PC-9 (cell line): ENCODE results near the gene USH1C. TPM values are rescaled to one million over a fixed set of nuclear protein-coding genes. Genes with fewer than 3 reads are reported as not detected.

Experiments
- BruUV-seq: library from RNA; stranded (reverse); fragments of 400-500 nt; replicated peaks from 2 replicates; lab custom pipeline; 2021; lab: Mats Ljungman, UMichigan
- CTCF ChIA-PET: fragments of 300-600 bp; sonication (Branson Sonifier 250); formaldehyde crosslinking; loops from one replicate; lab custom pipeline; 2022; ENCODE audit warnings: antibody characterized with exemption; lab: Charles Lee
- POLR2A ChIA-PET: fragments of 300-600 bp; sonication (Branson Sonifier 250); formaldehyde crosslinking; loops from one replicate; lab custom pipeline; 2022; ENCODE audit warnings: antibody characterized with exemption; ENCODE audit not compliant: unreplicated experiment; lab: Charles Lee
- DNase-seq, 2 experiments: peaks; one replicate each; pipeline versions ENCODE4 v3.0.0 to v3.0.0-alpha.2; 2015 to 2022; ENCODE audit warnings: mixed read lengths in 1 of 2
- H2AFZ ChIP-seq: fragments of 200-600 bp; sonication (generic); 2 replicates; pipeline ENCODE4 v1.8.1; 2017; ENCODE audit warnings: antibody characterized with exemption
- H3F3A ChIP-seq: fragments of 200-600 bp; sonication (generic); 2 replicates; pipeline ENCODE4 v1.8.1; 2017; ENCODE audit warnings: antibody characterized with exemption, mild to moderate bottlenecking, low read depth; ENCODE audit not compliant: insufficient read depth
- H3K27ac ChIP-seq: fragments of 200-600 bp; sonication (generic); 2 replicates; pipeline ENCODE4 v1.6.1; 2016; ENCODE audit warnings: mixed run types
- H3K27me3 ChIP-seq: fragments of 200-600 bp; sonication (generic); 2 replicates; pipeline ENCODE4 v1.6.1; 2016; ENCODE audit warnings: low read depth, mixed run types; ENCODE audit not compliant: insufficient read depth
- H3K36me3 ChIP-seq: fragments of 200-600 bp; sonication (generic); 2 replicates; pipeline ENCODE4 v1.6.1; 2016; ENCODE audit warnings: low read depth, mixed run types
- H3K4me1 ChIP-seq: fragments of 200-600 bp; sonication (generic); replicated peaks from 2 replicates; pipeline ENCODE4 v1.6.1; 2016; ENCODE audit warnings: mixed run types; ENCODE audit not compliant: insufficient read depth
- H3K4me2 ChIP-seq: fragments of 200-600 bp; sonication (generic); 2 replicates; pipeline ENCODE4 v1.6.1; 2017; ENCODE audit warnings: mixed run types
- H3K4me3 ChIP-seq: fragments of 200-600 bp; sonication (generic); 2 replicates; pipeline ENCODE4 v1.6.1; 2016; ENCODE audit warnings: mixed run types
- H3K79me2 ChIP-seq: fragments of 200-600 bp; sonication (generic); 2 replicates; pipeline ENCODE4 v1.6.1; 2017; ENCODE audit warnings: low read depth, mixed run types
- H3K9me2 ChIP-seq: fragments of 200-600 bp; sonication (generic); 2 replicates; pipeline ENCODE4 v1.8.1; 2017; ENCODE audit warnings: mild to moderate bottlenecking; ENCODE audit not compliant: insufficient read depth
- H3K9me3 ChIP-seq: fragments of 200-600 bp; sonication (generic); 2 replicates; pipeline ENCODE4 v1.8.1; 2016; ENCODE audit warnings: low read depth; ENCODE audit not compliant: insufficient read depth
- H4K20me1 ChIP-seq: fragments of 200-600 bp; sonication (generic); 2 replicates; pipeline ENCODE4 v1.8.1; 2017; ENCODE audit not compliant: insufficient read depth
- EZH2 ChIP-seq: fragments of 200-600 bp; sonication (generic); IDR thresholded peaks from 2 replicates; pipeline ENCODE4 v1.8.0; 2017; ENCODE audit warnings: antibody characterized with exemption, low read depth
- intact Hi-C: fragments of 100-400 bp; cut with micrococcal nuclease; formaldehyde crosslinking; loops from one replicate; pipeline ENCODE4 v1.10.0; 2022; ENCODE audit not compliant: unreplicated experiment
- total RNA-seq: library from RNA; stranded (reverse); gene quantifications from 2 replicates; pipeline ENCODE4 v1.2.3, GENCODE V29; 2021
- TF ChIP-seq, protein P1 (sequence below): fragments of 200-600 bp; sonication (generic); conservative IDR thresholded peaks from 2 replicates; pipeline ENCODE4 v1.6.1; 2017; ENCODE audit warnings: mixed run types, antibody characterized with exemption, mild to moderate bottlenecking, moderate library complexity

Gene USH1C
- total RNA-seq, 1 experiment from 2014 or later = not detected

DNA sequence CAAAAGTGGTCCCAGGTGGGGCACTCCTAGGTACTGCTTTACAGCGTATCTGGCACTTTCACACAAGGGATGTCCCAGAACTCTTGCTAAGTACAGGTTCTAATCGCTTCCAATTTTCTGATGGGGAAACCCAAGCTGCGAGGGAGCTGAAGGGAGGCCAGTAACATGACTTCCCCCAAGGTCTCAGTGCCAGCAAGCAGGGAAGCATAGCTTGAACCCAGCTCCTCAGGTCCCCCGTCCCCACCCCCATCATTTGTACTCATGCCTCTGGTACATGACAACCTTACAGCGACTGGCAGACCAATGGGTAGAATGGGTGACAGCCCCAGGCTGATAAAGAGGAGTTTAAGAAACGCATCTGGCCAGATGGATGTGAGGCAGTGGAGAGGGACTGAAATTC lies 66.9 kb downstream of the USH1C start:
- Histone ChIP-seq H3K79me2 (no peaks in the 10 kb centered on the region), H3K27ac (no peak overlapping the region)
- intact Hi-C loops = no loop called here

DNA sequence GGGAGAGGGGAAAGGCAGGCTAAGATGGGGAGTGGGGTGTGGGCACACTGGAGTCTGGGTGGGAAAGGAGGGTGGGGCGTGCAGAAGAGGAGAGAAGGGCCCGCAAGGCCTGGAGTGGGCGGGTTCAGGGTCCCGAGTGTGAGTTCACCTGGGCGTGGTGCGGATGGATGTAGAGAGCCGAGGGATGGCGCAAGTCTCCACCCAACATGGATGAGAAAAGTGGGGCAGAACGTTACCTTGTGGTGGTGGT lies 67.2 kb downstream of the USH1C start:
- peaks cover 69% of the 10 kb centered on the region for H3K27me3 ChIP-seq
- H3K27ac ChIP-seq = no peak overlapping the region
- BruUV-seq = no TSS peak
- H3K4me2 ChIP-seq = no peak overlapping the region
- H4K20me1 ChIP-seq = no peaks in the 10 kb centered on the region
- H3F3A ChIP-seq = no peaks in the 10 kb centered on the region
- no peaks in the 10 kb centered on the region for H3K36me3 ChIP-seq
- POLR2A ChIA-PET = no interaction called here
- no peaks in the 10 kb centered on the region for H3K79me2 ChIP-seq
- H3K4me1 ChIP-seq = no peaks in the 10 kb centered on the region
- no peak overlapping the region for H3K4me3 ChIP-seq
- H3K9me2 ChIP-seq = no peaks in the 10 kb centered on the region
- DNase-seq = no peak
- no peak overlapping the region for H2AFZ ChIP-seq
- CTCF ChIA-PET = no interaction called here
- H3K9me3 ChIP-seq = no peaks in the 10 kb centered on the region
- intact Hi-C loops = no loop called here
- TF ChIP-seq EZH2 = no peak
- TF ChIP-seq, protein P1, sequence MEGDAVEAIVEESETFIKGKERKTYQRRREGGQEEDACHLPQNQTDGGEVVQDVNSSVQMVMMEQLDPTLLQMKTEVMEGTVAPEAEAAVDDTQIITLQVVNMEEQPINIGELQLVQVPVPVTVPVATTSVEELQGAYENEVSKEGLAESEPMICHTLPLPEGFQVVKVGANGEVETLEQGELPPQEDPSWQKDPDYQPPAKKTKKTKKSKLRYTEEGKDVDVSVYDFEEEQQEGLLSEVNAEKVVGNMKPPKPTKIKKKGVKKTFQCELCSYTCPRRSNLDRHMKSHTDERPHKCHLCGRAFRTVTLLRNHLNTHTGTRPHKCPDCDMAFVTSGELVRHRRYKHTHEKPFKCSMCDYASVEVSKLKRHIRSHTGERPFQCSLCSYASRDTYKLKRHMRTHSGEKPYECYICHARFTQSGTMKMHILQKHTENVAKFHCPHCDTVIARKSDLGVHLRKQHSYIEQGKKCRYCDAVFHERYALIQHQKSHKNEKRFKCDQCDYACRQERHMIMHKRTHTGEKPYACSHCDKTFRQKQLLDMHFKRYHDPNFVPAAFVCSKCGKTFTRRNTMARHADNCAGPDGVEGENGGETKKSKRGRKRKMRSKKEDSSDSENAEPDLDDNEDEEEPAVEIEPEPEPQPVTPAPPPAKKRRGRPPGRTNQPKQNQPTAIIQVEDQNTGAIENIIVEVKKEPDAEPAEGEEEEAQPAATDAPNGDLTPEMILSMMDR = no peak

More for the DNA sequence above, 66.9 kb downstream of the USH1C start:
- no peak overlapping the region for H3K4me3 ChIP-seq
- H2AFZ ChIP-seq = no peak overlapping the region
- no peak for DNase-seq
- H4K20me1 ChIP-seq = no peaks in the 10 kb centered on the region
- no peaks in the 10 kb centered on the region for H3K9me3 ChIP-seq
- no peaks in the 10 kb centered on the region for H3K4me1 ChIP-seq
- TF ChIP-seq, protein P1 = no peak
- TF ChIP-seq EZH2 = no peak
- H3K36me3 ChIP-seq = no peaks in the 10 kb centered on the region
- H3K27me3 ChIP-seq = peaks cover 66% of the 10 kb centered on the region
- BruUV-seq = no TSS peak
- no peak overlapping the region for H3K4me2 ChIP-seq
- H3F3A ChIP-seq = no peaks in the 10 kb centered on the region
- CTCF ChIA-PET = no interaction called here
- POLR2A ChIA-PET = no interaction called here
- no peaks in the 10 kb centered on the region for H3K9me2 ChIP-seq

DNA sequence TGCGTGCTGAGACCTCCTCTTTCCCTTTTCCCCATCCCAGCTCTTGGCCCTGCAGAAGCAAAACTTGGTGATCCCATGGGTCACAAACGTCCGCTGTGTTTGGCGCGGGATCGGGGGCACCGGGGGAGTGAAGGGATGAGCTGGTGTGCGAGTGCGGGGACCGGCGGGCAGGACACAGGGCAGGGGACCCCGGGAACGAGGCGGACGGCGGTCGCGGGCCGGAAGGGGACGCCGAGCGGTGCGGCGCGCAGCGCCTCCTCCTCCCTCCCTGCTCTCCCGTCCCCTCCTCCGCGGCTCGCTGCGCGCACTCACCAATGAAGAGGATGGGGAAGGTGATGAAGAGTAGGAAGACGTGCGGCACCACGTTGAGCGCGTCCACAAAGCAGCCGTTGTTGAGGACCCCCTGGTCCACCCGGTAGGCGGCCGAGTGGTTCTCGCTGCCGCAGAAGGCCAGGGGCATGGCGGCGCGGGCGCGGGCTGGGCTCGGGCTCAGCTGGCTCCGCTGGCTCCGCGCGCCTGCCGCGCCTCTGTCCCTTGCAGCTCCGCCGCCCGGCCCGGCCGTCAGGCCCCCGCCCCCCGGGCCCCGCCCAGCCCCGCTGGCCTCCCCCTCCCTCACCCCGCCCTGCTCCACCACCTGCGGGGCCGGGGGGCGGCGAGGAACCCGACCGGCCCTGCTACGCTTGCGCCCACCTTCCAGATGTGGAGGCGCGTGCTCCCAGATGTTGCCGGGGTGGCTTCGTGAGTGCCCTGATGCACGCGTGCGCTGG lies 67.7 kb downstream of the USH1C start, which contains the start of gene ABCC8:
ABCC8 (minus strand) TSS at position 529 of the 767 bp plus-strand sequence; CDS start at position 460, 69 bp downstream.
- Histone ChIP-seq H2AFZ (no peak within 1 kb of the TSS), H3K79me2 (no peaks in the 10 kb centered on the region), H3F3A (no peaks in the 10 kb centered on the region), H3K9me3 (no peaks in the 10 kb centered on the region), H3K4me3 (no peak within 1 kb of the TSS), H3K27me3 (peaks cover 73% of the 10 kb centered on the region), H3K9me2 (no peaks in the 10 kb centered on the region), H4K20me1 (no peaks in the 10 kb centered on the region), H3K4me2 (no peak within 1 kb of the TSS), H3K4me1 (no peaks in the 10 kb centered on the region), H3K36me3 (no peaks in the 10 kb centered on the region), H3K27ac (no peak within 1 kb of the TSS)
- TF ChIP-seq, protein P1 = no peak
- no peak for TF ChIP-seq EZH2
- ChIA-PET CTCF (no interaction called here), POLR2A (no interaction called here)
- no peak for DNase-seq
- BruUV-seq = no TSS peak
- intact Hi-C loops = no loop called here
